Measurements from ENCODE around the gene PXDN. TPM values are rescaled to one million over a fixed set of nuclear protein-coding genes. Genes with fewer than 3 reads are reported as not detected.

Gene PXDN
- total and polyA plus RNA-seq, 2 experiments from 2014 or later = 85.7 to 129 TPM

- H3K36me3 ChIP-seq = peaks cover 21% of the 10 kb centered on the region
- no peaks in the 10 kb centered on the region for H3K4me1 ChIP-seq (ENCODE audit: low read depth)
- H3K27ac ChIP-seq = no peak overlapping the region
- no peak for DNase-seq (ENCODE audit: low read depth in 1 of 2, low spot score in 1 of 2)
- no peaks in the 10 kb centered on the region for H3K9me3 ChIP-seq (ENCODE audit: low read depth)
- TF ChIP-seq, protein P1, sequence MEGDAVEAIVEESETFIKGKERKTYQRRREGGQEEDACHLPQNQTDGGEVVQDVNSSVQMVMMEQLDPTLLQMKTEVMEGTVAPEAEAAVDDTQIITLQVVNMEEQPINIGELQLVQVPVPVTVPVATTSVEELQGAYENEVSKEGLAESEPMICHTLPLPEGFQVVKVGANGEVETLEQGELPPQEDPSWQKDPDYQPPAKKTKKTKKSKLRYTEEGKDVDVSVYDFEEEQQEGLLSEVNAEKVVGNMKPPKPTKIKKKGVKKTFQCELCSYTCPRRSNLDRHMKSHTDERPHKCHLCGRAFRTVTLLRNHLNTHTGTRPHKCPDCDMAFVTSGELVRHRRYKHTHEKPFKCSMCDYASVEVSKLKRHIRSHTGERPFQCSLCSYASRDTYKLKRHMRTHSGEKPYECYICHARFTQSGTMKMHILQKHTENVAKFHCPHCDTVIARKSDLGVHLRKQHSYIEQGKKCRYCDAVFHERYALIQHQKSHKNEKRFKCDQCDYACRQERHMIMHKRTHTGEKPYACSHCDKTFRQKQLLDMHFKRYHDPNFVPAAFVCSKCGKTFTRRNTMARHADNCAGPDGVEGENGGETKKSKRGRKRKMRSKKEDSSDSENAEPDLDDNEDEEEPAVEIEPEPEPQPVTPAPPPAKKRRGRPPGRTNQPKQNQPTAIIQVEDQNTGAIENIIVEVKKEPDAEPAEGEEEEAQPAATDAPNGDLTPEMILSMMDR (IDR thresholded peaks at IDR 0.05; ENCODE audit: low read depth, low read length) = no peak
- no peak overlapping the region for H3K4me3 ChIP-seq
- no peaks in the 10 kb centered on the region for H3K27me3 ChIP-seq
Measured at GRCh38 chr2:1678609-1679008, 65.7 kb downstream of the PXDN start.

DNA sequence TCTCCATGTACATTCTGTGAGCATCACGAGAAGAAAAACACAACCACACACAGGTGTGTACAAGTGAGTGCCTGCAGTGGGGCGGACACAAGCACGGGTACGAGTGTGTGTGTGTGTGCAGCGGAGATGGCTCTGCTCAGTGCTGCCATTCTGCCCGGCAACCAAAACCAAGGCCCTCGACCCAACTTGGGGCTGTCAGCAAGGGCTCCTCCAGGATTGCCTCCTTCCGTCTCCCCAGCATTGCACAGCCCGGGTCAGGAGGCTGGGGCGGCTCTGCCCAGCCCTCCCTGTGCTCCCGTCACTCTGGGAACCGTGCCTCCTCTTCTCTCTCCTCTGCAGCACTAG, 66.5 kb downstream of the PXDN start:
- Histone ChIP-seq H3K27me3 (no peaks in the 10 kb centered on the region), H3K36me3 (peaks cover 29% of the 10 kb centered on the region), H3K9me3 (ENCODE audit: low read depth) (no peaks in the 10 kb centered on the region), H3K27ac (no peak overlapping the region), H3K4me1 (ENCODE audit: low read depth) (no peaks in the 10 kb centered on the region), H3K4me3 (no peak overlapping the region)
- TF ChIP-seq, protein P1 (IDR thresholded peaks at IDR 0.05; ENCODE audit: low read depth, low read length) = no peak
- DNase-seq (ENCODE audit: low read depth in 1 of 2, low spot score in 1 of 2) = no peak

- Histone ChIP-seq H3K4me1 (ENCODE audit: low read depth) (no peaks in the 10 kb centered on the region), H3K27me3 (no peaks in the 10 kb centered on the region), H3K9me3 (ENCODE audit: low read depth) (no peaks in the 10 kb centered on the region), H3K4me3 (no peak overlapping the region), H3K36me3 (peaks cover 32% of the 10 kb centered on the region), H3K27ac (no peak overlapping the region)
- DNase-seq (ENCODE audit: low read depth in 1 of 2, low spot score in 1 of 2) = no peak
- TF ChIP-seq, protein P1 (IDR thresholded peaks at IDR 0.05; ENCODE audit: low read depth, low read length) = no peak
Measured at GRCh38 chr2:1676913-1677820, 67.1 kb downstream of the PXDN start.

GRCh38 chr2:1676091-1676912, 68.0 kb downstream of the PXDN start:
- no peaks in the 10 kb centered on the region for H3K27me3 ChIP-seq
- no peak overlapping the region for H3K27ac ChIP-seq
- TF ChIP-seq, protein P1 (IDR thresholded peaks at IDR 0.05; ENCODE audit: low read depth, low read length) = no peak
- H3K36me3 ChIP-seq = peaks cover 37% of the 10 kb centered on the region
- no peak overlapping the region for H3K4me3 ChIP-seq
- no peak for DNase-seq (ENCODE audit: low read depth in 1 of 2, low spot score in 1 of 2)
- H3K9me3 ChIP-seq (ENCODE audit: low read depth) = no peaks in the 10 kb centered on the region
- no peaks in the 10 kb centered on the region for H3K4me1 ChIP-seq (ENCODE audit: low read depth)

DNA sequence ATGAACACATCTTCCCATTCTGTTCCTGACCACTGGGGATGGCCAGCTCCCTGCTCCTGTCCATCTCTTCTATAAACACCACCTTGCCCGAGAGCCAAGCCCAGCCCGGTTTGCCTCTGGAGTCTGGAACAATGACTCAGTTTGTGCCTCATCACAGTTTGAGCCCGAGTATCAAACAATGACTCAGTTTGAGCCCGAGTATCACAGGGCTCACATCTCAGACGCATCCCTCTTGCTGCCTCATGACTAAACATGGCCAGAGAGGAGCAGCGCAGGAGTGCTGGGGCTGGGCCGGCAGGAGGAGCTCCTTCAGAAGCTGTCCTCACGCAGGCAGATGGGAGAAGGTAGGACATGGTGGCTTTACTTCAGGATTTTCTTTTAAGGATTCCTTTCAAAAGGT, 68.7 kb downstream of the PXDN start:
- TF ChIP-seq, protein P1 (IDR thresholded peaks at IDR 0.05; ENCODE audit: low read depth, low read length) = peak; percentile 84
- H3K36me3 ChIP-seq = peaks cover 38% of the 10 kb centered on the region
- no peaks in the 10 kb centered on the region for H3K4me1 ChIP-seq (ENCODE audit: low read depth)
- H3K9me3 ChIP-seq (ENCODE audit: low read depth) = no peaks in the 10 kb centered on the region
- DNase-seq (ENCODE audit: low read depth in 1 of 2, low spot score in 1 of 2) = peak in 1 of 2 donors; percentile 88
- no peak overlapping the region for H3K4me3 ChIP-seq
- H3K27ac ChIP-seq = no peak overlapping the region
- H3K27me3 ChIP-seq = no peaks in the 10 kb centered on the region
